COR-L47 (cell line): ENCODE results near the gene ADRA1B.
A peak's percentile ranks its signal among the peaks of the same experiment; 100 is the strongest.
"Not testable (repeated sequence)": the region's sequence is repeated elsewhere in the genome, so short reads cannot be mapped to it uniquely, and the experiment has no call there.

Experiments used
- DNase-seq: peaks from one replicate; lab custom pipeline; 2025; lab: John Stamatoyannopoulos, UW

The ADRA1B gene

DNA sequence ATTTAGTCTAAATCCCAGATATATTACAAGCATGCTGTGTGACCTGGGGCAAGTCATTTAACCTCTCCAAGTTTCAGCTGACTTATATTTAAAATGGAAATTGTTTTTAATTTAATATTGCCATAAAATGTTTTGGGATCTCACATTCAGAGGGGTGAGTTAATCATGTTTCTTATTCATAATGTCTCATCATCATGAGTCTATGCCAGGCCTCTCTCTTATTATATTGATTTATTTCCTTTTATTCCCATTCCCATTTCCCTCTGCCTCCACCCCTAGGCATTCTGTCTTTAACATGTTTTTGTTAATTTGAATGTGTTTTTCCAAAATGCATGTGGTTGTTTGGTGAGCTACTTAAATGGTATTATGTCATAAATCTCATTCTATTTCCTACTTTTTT lies 53.7 kb downstream of the ADRA1B start:
- DNase-seq = no peak

GRCh38 chr5:159971038-159971437 lies 54.8 kb downstream of the ADRA1B start:
- DNase-seq = no peak

DNA sequence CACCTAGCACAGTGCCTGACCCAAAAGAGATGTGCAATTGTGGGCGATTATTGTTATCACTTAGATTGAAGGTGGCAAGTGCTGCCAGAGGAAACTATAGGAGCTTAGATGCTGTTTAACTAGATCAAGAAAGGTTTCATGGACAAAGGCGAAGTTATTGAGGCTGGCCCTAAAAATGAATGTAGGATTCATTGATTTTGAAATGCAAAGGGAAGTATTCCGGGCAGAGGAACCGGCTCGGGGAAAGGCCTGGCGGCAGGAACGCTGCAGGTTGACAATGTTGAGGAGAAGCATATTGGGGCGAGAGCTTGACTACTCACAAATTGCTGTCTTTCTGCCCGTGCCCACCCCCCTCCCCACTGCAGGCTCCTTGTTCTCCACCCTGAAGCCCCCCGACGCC lies 55.2 kb downstream of the ADRA1B start:
- DNase-seq = no peak

DNA sequence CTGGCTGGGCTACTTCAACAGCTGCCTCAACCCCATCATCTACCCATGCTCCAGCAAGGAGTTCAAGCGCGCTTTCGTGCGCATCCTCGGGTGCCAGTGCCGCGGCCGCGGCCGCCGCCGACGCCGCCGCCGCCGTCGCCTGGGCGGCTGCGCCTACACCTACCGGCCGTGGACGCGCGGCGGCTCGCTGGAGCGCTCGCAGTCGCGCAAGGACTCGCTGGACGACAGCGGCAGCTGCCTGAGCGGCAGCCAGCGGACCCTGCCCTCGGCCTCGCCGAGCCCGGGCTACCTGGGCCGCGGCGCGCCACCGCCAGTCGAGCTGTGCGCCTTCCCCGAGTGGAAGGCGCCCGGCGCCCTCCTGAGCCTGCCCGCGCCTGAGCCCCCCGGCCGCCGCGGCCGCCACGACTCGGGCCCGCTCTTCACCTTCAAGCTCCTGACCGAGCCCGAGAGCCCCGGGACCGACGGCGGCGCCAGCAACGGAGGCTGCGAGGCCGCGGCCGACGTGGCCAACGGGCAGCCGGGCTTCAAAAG lies 55.7 kb downstream of the ADRA1B start:
- DNase-seq = peak; percentile 26

- DNase-seq = no peak
These were observed 56.5 kb downstream of the ADRA1B start for GRCh38 chr5:159972538-159973362.

DNA sequence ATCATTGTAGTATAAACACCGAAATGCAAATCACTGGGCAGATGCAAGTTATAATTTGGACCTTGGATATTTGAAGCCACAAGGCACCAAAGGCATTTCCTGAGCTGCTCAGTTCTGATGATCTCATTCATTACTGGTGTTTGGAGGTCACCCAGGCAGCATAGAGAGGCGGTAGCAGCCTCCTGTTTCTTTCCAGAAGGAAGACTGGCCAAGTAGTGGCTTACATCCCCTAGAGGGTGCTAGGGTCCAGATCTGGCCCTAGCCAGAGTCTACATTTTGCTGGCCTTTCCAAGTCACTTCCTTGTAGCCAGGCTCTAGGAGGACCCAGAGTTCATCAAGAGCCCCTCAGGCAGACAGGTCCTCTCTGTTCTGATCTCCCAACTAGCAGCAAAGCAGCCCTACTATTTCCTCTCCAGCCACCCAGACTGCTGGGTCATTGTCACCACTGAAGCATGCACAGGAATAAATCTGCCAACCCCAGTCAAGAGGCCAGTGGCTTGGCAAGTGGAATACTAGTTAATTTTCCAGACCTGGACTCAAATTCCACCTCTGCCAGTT lies 59.3 kb downstream of the ADRA1B start:
- DNase-seq = peak; percentile 13

DNA sequence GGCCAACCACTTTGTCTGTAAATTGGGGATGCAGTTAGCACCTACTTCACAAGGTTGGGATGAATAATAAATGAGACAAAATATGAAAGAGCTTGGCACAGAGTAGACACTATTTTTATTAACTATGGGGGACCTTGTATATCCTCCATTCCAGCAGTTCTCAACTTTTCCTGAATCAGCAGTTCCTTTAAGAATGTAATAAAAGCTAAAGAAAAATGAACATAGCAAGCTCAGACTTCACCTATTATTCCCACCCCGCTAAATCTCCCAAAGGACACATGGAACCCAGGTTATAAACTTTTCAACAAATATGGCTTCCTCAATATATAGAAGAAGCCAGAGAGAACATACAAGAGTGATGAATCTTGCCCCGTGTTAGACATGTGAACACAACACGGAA lies 60.6 kb downstream of the ADRA1B start:
- no peak for DNase-seq

DNA sequence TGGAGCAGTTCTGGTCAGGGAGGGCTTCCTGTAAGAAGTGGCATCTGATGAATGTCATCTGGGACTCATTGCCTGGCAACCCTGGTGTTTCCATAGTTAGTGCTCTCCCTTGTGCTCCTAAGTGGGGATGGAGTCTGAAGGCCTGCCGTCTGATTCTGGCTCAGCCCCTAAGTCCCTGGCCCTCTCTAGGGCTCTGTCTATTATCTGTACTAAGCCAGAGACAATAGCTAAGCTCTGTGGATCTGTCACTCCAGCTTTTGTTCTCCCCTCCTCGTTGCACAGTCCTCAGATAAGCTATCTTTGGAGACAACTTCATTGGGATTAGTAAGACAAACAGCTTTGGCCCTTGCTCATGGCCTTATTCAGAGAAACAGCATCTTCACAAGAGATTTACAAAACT lies 62.1 kb downstream of the ADRA1B start:
- no peak for DNase-seq

DNA sequence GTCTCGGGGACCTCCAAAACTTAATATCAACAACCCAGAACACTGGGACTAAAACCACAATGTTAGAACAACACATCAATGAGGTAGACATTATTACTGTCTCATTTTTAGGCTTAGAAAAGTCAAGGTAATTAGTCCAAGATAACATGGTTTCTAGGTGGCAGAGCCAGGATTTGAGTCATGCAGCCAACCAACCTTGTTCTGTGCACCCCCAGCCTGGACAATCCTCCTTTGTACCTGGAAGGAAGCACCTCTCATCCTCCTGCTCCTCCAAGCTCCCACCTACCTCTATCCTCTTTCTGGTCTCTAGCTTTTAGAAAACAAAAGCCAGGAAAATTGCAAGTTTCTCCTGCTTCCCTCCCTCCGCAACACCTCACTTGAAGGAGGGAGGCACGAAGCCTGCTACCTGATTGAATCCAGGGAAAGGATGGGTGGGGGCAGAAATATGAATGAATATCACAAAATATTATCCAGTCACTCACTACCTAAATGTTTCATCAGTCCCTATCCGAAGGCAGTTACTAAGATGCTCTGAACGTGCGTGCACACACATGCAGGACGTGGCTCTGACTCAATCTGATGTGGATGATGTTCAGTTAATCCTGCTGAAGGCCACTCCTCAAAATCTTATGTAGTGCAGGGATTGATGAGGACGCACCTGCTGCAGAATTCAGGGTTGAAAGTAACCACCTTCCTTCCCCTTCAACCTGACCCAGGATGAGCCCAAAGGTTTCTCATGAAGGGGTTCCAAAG lies 66.3 kb downstream of the ADRA1B start:
- no peak for DNase-seq

DNA sequence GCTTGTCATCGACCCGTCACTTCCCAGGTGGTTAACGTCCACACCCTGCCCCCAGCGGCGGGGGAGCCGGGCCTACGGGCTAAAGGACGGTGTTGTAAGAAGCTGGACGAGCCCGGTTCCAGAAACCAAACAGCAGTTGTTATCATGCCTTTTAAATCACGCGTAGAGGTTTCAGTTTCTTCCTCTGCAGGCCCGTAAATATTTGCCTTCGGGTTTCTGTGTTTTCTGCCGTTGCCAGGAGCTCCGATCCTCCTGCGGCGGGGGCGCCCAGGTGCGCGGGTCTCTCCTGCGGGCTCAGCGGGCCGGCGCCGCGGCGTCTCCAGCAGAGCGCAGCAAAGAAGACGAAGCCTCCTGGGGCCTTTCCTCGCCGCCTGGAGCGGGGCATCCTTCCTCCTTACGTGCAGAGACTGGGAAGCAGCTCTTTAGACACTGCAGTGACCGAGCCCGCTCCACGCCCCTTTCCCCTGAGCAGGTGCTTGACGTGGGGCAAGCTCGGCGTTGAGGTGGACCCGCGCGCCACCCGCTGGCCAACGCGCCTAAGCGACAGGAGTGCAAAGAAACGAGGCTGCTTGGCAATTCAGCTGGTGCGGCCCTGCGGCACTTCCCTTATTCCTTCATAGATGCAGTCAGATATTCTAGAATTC lies 70.9 kb downstream of the ADRA1B start:
- peak; percentile 91 for DNase-seq

GRCh38 chr5:159990506-159990905 lies 74.2 kb downstream of the ADRA1B start:
- DNase-seq = no peak

- no peak for DNase-seq
These were observed 76.3 kb downstream of the ADRA1B start for GRCh38 chr5:159992566-159992965.

DNA sequence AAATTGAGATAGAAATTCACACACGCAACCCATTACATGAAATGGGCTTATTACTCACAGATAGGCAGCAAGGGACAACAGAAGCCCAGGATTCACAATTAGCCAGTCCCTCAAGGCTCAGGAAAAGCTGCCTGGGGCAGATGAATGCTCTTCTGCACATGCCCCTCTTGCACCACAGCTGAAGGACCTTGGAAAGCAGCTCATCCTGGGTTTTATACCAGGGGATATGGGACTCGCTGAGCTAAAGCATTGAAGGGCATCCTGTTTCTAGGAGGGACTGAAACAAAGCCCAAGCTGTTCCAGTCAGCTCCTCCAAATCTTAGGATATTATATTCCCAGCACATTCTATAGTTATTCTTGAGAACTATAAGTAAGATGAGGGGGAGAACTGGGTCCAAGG lies 76.9 kb downstream of the ADRA1B start:
- no peak for DNase-seq

- no peak for DNase-seq
These were observed 79.6 kb downstream of the ADRA1B start for GRCh38 chr5:159995907-159996306.

- DNase-seq = peak; percentile 67
These were observed 85.2 kb downstream of the ADRA1B start for GRCh38 chr5:160001457-160001856.

- DNase-seq = no peak
These were observed 91.2 kb downstream of the ADRA1B start for GRCh38 chr5:160007514-160007913.

- not testable (repeated sequence) for DNase-seq
These were observed 92.2 kb downstream of the ADRA1B start for GRCh38 chr5:160008529-160008876.

GRCh38 chr5:160008877-160009590 lies 92.8 kb downstream of the ADRA1B start, which contains the start of gene TTC1:
Gene TTC1, plus strand, starts transcription at chr5:160009139. Its CDS starts 1,390 bp downstream, at chr5:160010529.
- DNase-seq = peak; percentile 98

DNA sequence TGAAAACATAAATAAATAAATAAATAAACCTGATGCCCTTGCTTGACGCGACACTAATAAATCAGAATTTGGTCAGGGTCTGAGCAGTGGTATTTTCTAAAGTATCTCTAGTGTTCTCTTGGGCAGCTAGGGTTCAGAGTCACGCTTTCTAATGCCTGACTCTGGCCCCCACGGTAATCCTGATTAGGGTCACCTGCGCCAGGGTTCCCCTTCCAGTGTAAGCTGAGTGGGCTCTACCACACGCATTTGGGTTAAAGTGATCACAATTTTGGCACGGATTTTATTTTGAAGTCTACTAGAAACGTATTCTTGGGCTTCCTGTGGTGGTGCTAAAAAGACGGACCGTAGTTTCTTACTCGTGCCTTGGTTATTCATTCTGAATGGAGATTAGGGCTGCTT lies 93.3 kb downstream of the ADRA1B start:
- DNase-seq = no peak

- no peak for DNase-seq
These were observed 95.2 kb downstream of the ADRA1B start for GRCh38 chr5:160011471-160011870.

- not testable (repeated sequence) for DNase-seq
These were observed 97.9 kb downstream of the ADRA1B start for GRCh38 chr5:160014197-160014596.
